Liver (tissue), 9 donors: ENCODE measurements around the gene MYL7. TPM values are rescaled to one million over a fixed set of nuclear protein-coding genes. Genes with fewer than 3 reads are reported as not detected.

Experiments
- DNase-seq: peaks from one replicate; pipeline ENCODE4 v3.0.0-alpha.2; 2017; ENCODE audit warnings: low spot score
- H3K27ac ChIP-seq, 2 donors: one replicate each; pipeline ENCODE4 v1.7.0; 2013; ENCODE audit warnings: inconsistent platforms in 2 of 2, low read length in 2 of 2, control low read depth in 1 of 2, low read depth in 1 of 2, mild to moderate bottlenecking in 1 of 2
- H3K27me3 ChIP-seq, 4 donors: one replicate each; pipeline versions ENCODE4 v1.6.1 to v1.7.0; 2013; ENCODE audit warnings: low read length in 3 of 4, inconsistent platforms in 1 of 4, mild to moderate bottlenecking in 1 of 4, moderate library complexity in 1 of 4; ENCODE audit not compliant: control insufficient read depth in 4 of 4, insufficient read depth in 4 of 4
- H3K36me3 ChIP-seq, 4 donors: one replicate each; pipeline versions ENCODE4 v1.6.1 to v1.7.0; 2013; ENCODE audit warnings: low read length in 3 of 4, mild to moderate bottlenecking in 3 of 4, low read depth in 1 of 4, moderate library complexity in 1 of 4; ENCODE audit not compliant: control insufficient read depth in 4 of 4, insufficient read depth in 3 of 4
- H3K4me1 ChIP-seq, 4 donors: one replicate each; pipeline versions ENCODE4 v1.6.1 to v1.7.0; 2013; ENCODE audit warnings: low read length in 3 of 4, mild to moderate bottlenecking in 3 of 4, moderate library complexity in 1 of 4; ENCODE audit not compliant: control insufficient read depth in 4 of 4, insufficient read depth in 4 of 4
- H3K4me3 ChIP-seq, 3 donors: one replicate each; pipeline versions ENCODE4 v1.6.1 to v1.7.0; 2013; ENCODE audit warnings: low read length in 3 of 3, control low read depth in 1 of 3, low read depth in 1 of 3, mild to moderate bottlenecking in 1 of 3
- H3K9ac ChIP-seq, 2 donors: one replicate each; pipeline ENCODE4 v1.7.0; 2013; ENCODE audit warnings: low read length in 2 of 2, mild to moderate bottlenecking in 2 of 2, moderate library complexity in 2 of 2, control low read depth in 1 of 2, low read depth in 1 of 2
- H3K9me3 ChIP-seq, 4 donors: one replicate each; pipeline versions ENCODE4 v1.6.1 to v1.7.0; 2013; ENCODE audit warnings: low read length in 3 of 4; ENCODE audit not compliant: control insufficient read depth in 4 of 4
- FOXA1 ChIP-seq: IDR thresholded peaks from 2 replicates; pipeline ENCODE4 v1.6.1; 2016; ENCODE audit warnings: antibody characterized with exemption
- HNF4G ChIP-seq: IDR thresholded peaks from 2 replicates; pipeline ENCODE4 v1.6.1; 2016; ENCODE audit warnings: antibody characterized with exemption
- MAX ChIP-seq: IDR thresholded peaks from 2 replicates; pipeline ENCODE4 v1.6.1; 2016; ENCODE audit warnings: antibody characterized with exemption
- RAD21 ChIP-seq, 2 donors: IDR thresholded peaks; 2 replicates each; pipeline ENCODE4 v1.6.1; 2016; ENCODE audit warnings: antibody characterized with exemption in 2 of 2, mild to moderate bottlenecking in 2 of 2
- SP1 ChIP-seq: IDR thresholded peaks from 2 replicates; pipeline ENCODE4 v1.6.1; 2018; ENCODE audit warnings: antibody characterized with exemption, mild to moderate bottlenecking
- TAF1 ChIP-seq: conservative IDR thresholded peaks from 2 replicates; pipeline ENCODE4 v1.6.1; 2016; ENCODE audit warnings: antibody characterized with exemption, mild to moderate bottlenecking
- YY1 ChIP-seq: IDR thresholded peaks from 2 replicates; pipeline ENCODE4 v1.6.1; 2016; ENCODE audit warnings: antibody characterized with exemption, mild to moderate bottlenecking
- ZBTB33 ChIP-seq: IDR thresholded peaks from 2 replicates; pipeline ENCODE4 v1.6.1; 2016; ENCODE audit warnings: antibody characterized with exemption
- WGBS: extraction: QIAGEN DNeasy Blood & Tissue Kit; methylation state at CpG from one replicate; pipeline ENCODE4 v1.1.7; 2013; 5-methylcytosine and 5-hydroxymethylcytosine counted together
- polyA plus RNA-seq, 2 donors: library from polyadenylated mRNA; stranded (reverse) in 1 of 2; unstranded in 1 of 2; fragments of 200-250 nt in 1 of 2; fragments of >200 nt in 1 of 2; fragmentation: Nextera tagmentation in 1 of 2; extraction: Ambion mirVana in 1 of 2; gene quantifications; one replicate each; pipeline versions ENCODE4 v1.2.1 to v1.2.3, GENCODE V29; 2013 to 2015
- total RNA-seq, 2 donors: library from RNA; depleted of rRNA; stranded (reverse); fragments of >200 nt; gene quantifications; one replicate each; pipeline ENCODE4 v1.2.3, GENCODE V29; 2014
- TF ChIP-seq, protein P1 (sequence below): IDR thresholded peaks from 2 replicates; pipeline ENCODE4 v1.6.1; 2016; ENCODE audit warnings: antibody characterized with exemption, mild to moderate bottlenecking
- donor health status: healthy.
- donor health status: healthy.
- donor health status: healthy.
- donor health status: healthy.
- donor health status: healthy.

MYL7 gene
- total and polyA plus RNA-seq, 4 donors = not detected

DNA sequence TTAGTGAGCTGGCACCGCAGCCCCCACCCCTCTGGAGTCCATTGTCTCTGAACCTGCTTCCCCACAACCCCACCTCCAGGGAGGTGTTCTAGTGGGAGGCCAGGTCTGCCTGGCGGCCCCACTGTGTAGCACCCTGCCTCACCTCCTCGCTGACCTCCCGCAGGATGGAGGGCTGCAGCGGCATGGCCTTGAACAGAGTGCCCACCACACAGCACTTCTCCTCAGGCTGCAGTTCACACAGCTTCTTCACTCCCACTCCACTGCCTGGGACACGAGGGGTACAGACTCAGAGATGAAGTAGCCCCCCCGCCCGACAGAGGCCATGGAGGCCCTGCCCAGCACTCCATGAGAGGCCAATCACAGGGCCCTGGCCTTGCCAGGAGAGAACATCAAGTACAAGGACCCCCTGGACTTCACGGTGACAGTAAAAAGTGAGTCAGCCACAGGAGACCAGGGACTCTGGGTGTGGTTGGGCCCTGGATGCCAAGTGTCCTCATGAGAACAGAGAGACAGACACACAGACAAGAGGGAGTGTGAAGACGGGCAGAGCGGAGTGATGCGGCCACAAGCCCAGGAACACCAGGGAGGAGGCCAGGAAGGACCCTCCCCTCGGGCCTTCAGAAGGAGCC, 23.2 kb downstream of the MYL7 start:
- no peak for TF ChIP-seq RAD21 (IDR thresholded peaks at IDR 0.05)
- no peak for TF ChIP-seq ZBTB33
- no peak for TF ChIP-seq MAX
- no peak for TF ChIP-seq YY1
- DNase-seq = no peak
- H3K9me3 ChIP-seq = no peaks in the 10 kb centered on the region
- H3K9ac ChIP-seq = no peak overlapping the region
- peaks cover 3 to 15% (median 10%) of the 10 kb centered on the region in 4 donors for H3K4me1 ChIP-seq
- peaks cover 6 to 49% (median 23%) of the 10 kb centered on the region in 4 donors for H3K36me3 ChIP-seq
- H3K4me3 ChIP-seq = no peak overlapping the region
- H3K27ac ChIP-seq = no peak overlapping the region
- 96% methylated on average over 13 of the region's 13 CpGs for WGBS
- no peaks in the 10 kb centered on the region for H3K27me3 ChIP-seq

GRCh38 chr7:44116789-44117666, 24.1 kb downstream of the MYL7 start:
- no peak for TF ChIP-seq SP1
- no peak for TF ChIP-seq HNF4G
- TF ChIP-seq FOXA1 = no peak
- TF ChIP-seq RAD21 (IDR thresholded peaks at IDR 0.05) = no peak
- TF ChIP-seq, protein P1, sequence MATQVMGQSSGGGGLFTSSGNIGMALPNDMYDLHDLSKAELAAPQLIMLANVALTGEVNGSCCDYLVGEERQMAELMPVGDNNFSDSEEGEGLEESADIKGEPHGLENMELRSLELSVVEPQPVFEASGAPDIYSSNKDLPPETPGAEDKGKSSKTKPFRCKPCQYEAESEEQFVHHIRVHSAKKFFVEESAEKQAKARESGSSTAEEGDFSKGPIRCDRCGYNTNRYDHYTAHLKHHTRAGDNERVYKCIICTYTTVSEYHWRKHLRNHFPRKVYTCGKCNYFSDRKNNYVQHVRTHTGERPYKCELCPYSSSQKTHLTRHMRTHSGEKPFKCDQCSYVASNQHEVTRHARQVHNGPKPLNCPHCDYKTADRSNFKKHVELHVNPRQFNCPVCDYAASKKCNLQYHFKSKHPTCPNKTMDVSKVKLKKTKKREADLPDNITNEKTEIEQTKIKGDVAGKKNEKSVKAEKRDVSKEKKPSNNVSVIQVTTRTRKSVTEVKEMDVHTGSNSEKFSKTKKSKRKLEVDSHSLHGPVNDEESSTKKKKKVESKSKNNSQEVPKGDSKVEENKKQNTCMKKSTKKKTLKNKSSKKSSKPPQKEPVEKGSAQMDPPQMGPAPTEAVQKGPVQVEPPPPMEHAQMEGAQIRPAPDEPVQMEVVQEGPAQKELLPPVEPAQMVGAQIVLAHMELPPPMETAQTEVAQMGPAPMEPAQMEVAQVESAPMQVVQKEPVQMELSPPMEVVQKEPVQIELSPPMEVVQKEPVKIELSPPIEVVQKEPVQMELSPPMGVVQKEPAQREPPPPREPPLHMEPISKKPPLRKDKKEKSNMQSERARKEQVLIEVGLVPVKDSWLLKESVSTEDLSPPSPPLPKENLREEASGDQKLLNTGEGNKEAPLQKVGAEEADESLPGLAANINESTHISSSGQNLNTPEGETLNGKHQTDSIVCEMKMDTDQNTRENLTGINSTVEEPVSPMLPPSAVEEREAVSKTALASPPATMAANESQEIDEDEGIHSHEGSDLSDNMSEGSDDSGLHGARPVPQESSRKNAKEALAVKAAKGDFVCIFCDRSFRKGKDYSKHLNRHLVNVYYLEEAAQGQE = no peak
- no peak for TF ChIP-seq TAF1
- no peak for DNase-seq

More at GRCh38 chr7:44116789-44117666, 24.1 kb downstream of the MYL7 start:
- H3K36me3 ChIP-seq = peaks cover 6 to 49% (median 23%) of the 10 kb centered on the region in 4 donors
- no peaks in the 10 kb centered on the region for H3K27me3 ChIP-seq
- no peaks in the 10 kb centered on the region for H3K9me3 ChIP-seq
- WGBS = 95% methylated on average over 25 of the region's 25 CpGs
- no peak overlapping the region for H3K27ac ChIP-seq
- H3K9ac ChIP-seq = no peak overlapping the region
- peaks cover 0 to 9% (median 4%) of the 10 kb centered on the region in 4 donors for H3K4me1 ChIP-seq
- H3K4me3 ChIP-seq = no peak overlapping the region
